ENCODE results near the gene PAX2. TPM values are rescaled to one million over a fixed set of nuclear protein-coding genes. Genes with fewer than 3 reads are reported as not detected.

The PAX2 gene
- total RNA-seq, 1 experiment from 2014 or later, result 2.1 TPM

- H3K27me3 ChIP-seq, result no peaks in the 10 kb centered on the region
- peaks cover 23% of the 10 kb centered on the region for H3K4me1 ChIP-seq
- DNase-seq, result no peak
- H3K27ac ChIP-seq, result no peak overlapping the region
- H3K9me3 ChIP-seq (replicated peaks), result no peaks in the 10 kb centered on the region
- no peaks in the 10 kb centered on the region for H3K36me3 ChIP-seq
- no peak overlapping the region for H3K4me3 ChIP-seq
These were observed 55.5 kb downstream of the PAX2 start for GRCh38 chr10:100800931-100801330.

GRCh38 chr10:100802196-100802595 is 56.8 kb downstream of the PAX2 start:
- Histone ChIP-seq H3K27ac (peak overlapping the region; percentile 70), H3K9me3 (replicated peaks) (no peaks in the 10 kb centered on the region), H3K4me3 (no peak overlapping the region), H3K36me3 (no peaks in the 10 kb centered on the region), H3K27me3 (no peaks in the 10 kb centered on the region), H3K4me1 (peaks cover 23% of the 10 kb centered on the region)
- DNase-seq, result peak; percentile 60 to 79

GRCh38 chr10:100802607-100803006 is 57.2 kb downstream of the PAX2 start:
- peak overlapping the region; percentile 70 for H3K27ac ChIP-seq
- no peaks in the 10 kb centered on the region for H3K36me3 ChIP-seq
- H3K9me3 ChIP-seq (replicated peaks), result no peaks in the 10 kb centered on the region
- DNase-seq, result peak; percentile 87 to 92
- H3K4me3 ChIP-seq, result no peak overlapping the region; the same call in 1 of the 2 replicates
- H3K4me1 ChIP-seq, result peaks cover 23% of the 10 kb centered on the region
- no peaks in the 10 kb centered on the region for H3K27me3 ChIP-seq

GRCh38 chr10:100803492-100803891 is 58.1 kb downstream of the PAX2 start:
- Histone ChIP-seq H3K27me3 (no peaks in the 10 kb centered on the region), H3K9me3 (replicated peaks) (no peaks in the 10 kb centered on the region), H3K27ac (peak overlapping the region; percentile 70), H3K36me3 (no peaks in the 10 kb centered on the region), H3K4me1 (peaks cover 23% of the 10 kb centered on the region), H3K4me3 (no peak overlapping the region)
- DNase-seq, result peak; percentile 27 to 48

- H3K27me3 ChIP-seq, result no peaks in the 10 kb centered on the region
- DNase-seq, result no peak
- H3K9me3 ChIP-seq (replicated peaks), result no peaks in the 10 kb centered on the region
- no peak overlapping the region for H3K27ac ChIP-seq
- peaks cover 23% of the 10 kb centered on the region for H3K4me1 ChIP-seq
- no peak overlapping the region for H3K4me3 ChIP-seq
- no peaks in the 10 kb centered on the region for H3K36me3 ChIP-seq
These were observed 58.5 kb downstream of the PAX2 start for GRCh38 chr10:100803908-100804307.

- Histone ChIP-seq H3K4me3 (no peak overlapping the region), H3K27ac (no peak overlapping the region), H3K9me3 (replicated peaks) (no peaks in the 10 kb centered on the region), H3K27me3 (no peaks in the 10 kb centered on the region), H3K4me1 (peaks cover 23% of the 10 kb centered on the region), H3K36me3 (no peaks in the 10 kb centered on the region)
- no peak for DNase-seq
These were observed 60.4 kb downstream of the PAX2 start for GRCh38 chr10:100805543-100806355.

GRCh38 chr10:100806356-100806645 is 60.9 kb downstream of the PAX2 start:
- no peak for DNase-seq
- H3K4me3 ChIP-seq, result no peak overlapping the region
- no peaks in the 10 kb centered on the region for H3K36me3 ChIP-seq
- H3K27me3 ChIP-seq, result no peaks in the 10 kb centered on the region
- no peak overlapping the region for H3K27ac ChIP-seq
- H3K9me3 ChIP-seq (replicated peaks), result no peaks in the 10 kb centered on the region
- peaks cover 23% of the 10 kb centered on the region for H3K4me1 ChIP-seq

- H3K9me3 ChIP-seq (replicated peaks), result no peaks in the 10 kb centered on the region
- H3K36me3 ChIP-seq, result no peaks in the 10 kb centered on the region
- no peak overlapping the region for H3K27ac ChIP-seq
- no peak for DNase-seq
- H3K4me1 ChIP-seq, result peaks cover 15% of the 10 kb centered on the region
- H3K27me3 ChIP-seq, result no peaks in the 10 kb centered on the region
- H3K4me3 ChIP-seq, result no peak overlapping the region
These were observed 62.0 kb downstream of the PAX2 start for GRCh38 chr10:100807241-100807951.

GRCh38 chr10:100808876-100809275 is 63.5 kb downstream of the PAX2 start:
- no peaks in the 10 kb centered on the region for H3K9me3 ChIP-seq (replicated peaks)
- no peaks in the 10 kb centered on the region for H3K27me3 ChIP-seq
- no peak for DNase-seq
- H3K4me1 ChIP-seq, result peaks cover under 1% of the 10 kb centered on the region; the same call in 1 of the 2 replicates
- no peaks in the 10 kb centered on the region for H3K36me3 ChIP-seq
- no peak overlapping the region for H3K4me3 ChIP-seq
- H3K27ac ChIP-seq, result no peak overlapping the region

- H3K27ac ChIP-seq, result no peak overlapping the region
- H3K4me1 ChIP-seq, result no peaks in the 10 kb centered on the region
- H3K27me3 ChIP-seq, result no peaks in the 10 kb centered on the region
- no peak for DNase-seq
- H3K36me3 ChIP-seq, result no peaks in the 10 kb centered on the region
- no peaks in the 10 kb centered on the region for H3K9me3 ChIP-seq (replicated peaks)
- H3K4me3 ChIP-seq, result no peak overlapping the region
These were observed 64.9 kb downstream of the PAX2 start for GRCh38 chr10:100810091-100810834.

- Histone ChIP-seq H3K36me3 (no peaks in the 10 kb centered on the region), H3K4me1 (no peaks in the 10 kb centered on the region), H3K4me3 (no peak overlapping the region), H3K27me3 (no peaks in the 10 kb centered on the region), H3K9me3 (replicated peaks) (no peaks in the 10 kb centered on the region), H3K27ac (no peak overlapping the region)
- DNase-seq, result no peak
These were observed 65.4 kb downstream of the PAX2 start for GRCh38 chr10:100810835-100811116.

GRCh38 chr10:100811261-100811660 is 65.9 kb downstream of the PAX2 start:
- DNase-seq, result no peak
- Histone ChIP-seq H3K4me3 (no peak overlapping the region), H3K9me3 (replicated peaks) (no peaks in the 10 kb centered on the region), H3K27ac (no peak overlapping the region), H3K27me3 (no peaks in the 10 kb centered on the region), H3K36me3 (no peaks in the 10 kb centered on the region; the same call in 1 of the 2 replicates), H3K4me1 (no peaks in the 10 kb centered on the region; the same call in 1 of the 2 replicates)

- Histone ChIP-seq H3K4me3 (no peak overlapping the region), H3K4me1 (peaks cover 5% of the 10 kb centered on the region; the same call in 1 of the 2 replicates), H3K9me3 (replicated peaks) (no peaks in the 10 kb centered on the region), H3K27ac (no peak overlapping the region), H3K27me3 (no peaks in the 10 kb centered on the region), H3K36me3 (no peaks in the 10 kb centered on the region; the same call in 1 of the 2 replicates)
- DNase-seq, result no peak
These were observed 66.7 kb downstream of the PAX2 start for GRCh38 chr10:100811752-100812750.

- H3K4me1 ChIP-seq, result peaks cover 5% of the 10 kb centered on the region; the same call in 1 of the 2 replicates
- no peak overlapping the region for H3K4me3 ChIP-seq
- H3K36me3 ChIP-seq, result no peaks in the 10 kb centered on the region; the same call in 1 of the 2 replicates
- no peaks in the 10 kb centered on the region for H3K27me3 ChIP-seq
- H3K9me3 ChIP-seq (replicated peaks), result no peaks in the 10 kb centered on the region
- no peak overlapping the region for H3K27ac ChIP-seq
- DNase-seq, result no peak
These were observed 67.6 kb downstream of the PAX2 start for GRCh38 chr10:100812978-100813377.
